ENCODE data around the gene ANKRD55.
"Not testable (repeated sequence)": the region's sequence is repeated elsewhere in the genome, so short reads cannot be mapped to it uniquely, and the experiment has no call there.

Gene ANKRD55

DNA sequence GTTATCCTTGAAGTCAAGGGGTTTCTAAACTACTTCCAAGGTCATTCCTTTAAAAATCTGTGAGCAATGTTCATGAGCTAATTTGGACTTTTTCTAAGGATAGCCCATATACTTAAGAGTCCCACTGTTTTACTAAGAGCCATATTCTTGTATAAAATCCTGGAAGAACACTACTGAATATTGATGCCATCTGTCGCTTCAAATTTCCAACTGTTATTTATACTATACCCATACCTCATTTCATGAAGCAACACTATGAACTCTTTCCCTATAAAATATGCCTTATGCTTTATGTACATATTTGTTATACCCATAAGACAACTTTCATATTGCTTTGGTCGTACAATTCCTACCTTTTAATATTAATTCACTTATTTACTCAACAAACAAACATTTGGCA is 12.4 kb upstream of the ANKRD55 start:
- H3K4me3 ChIP-seq (ENCODE audit: low read depth, low read length): no peak overlapping the region
- TF ChIP-seq, protein P1, sequence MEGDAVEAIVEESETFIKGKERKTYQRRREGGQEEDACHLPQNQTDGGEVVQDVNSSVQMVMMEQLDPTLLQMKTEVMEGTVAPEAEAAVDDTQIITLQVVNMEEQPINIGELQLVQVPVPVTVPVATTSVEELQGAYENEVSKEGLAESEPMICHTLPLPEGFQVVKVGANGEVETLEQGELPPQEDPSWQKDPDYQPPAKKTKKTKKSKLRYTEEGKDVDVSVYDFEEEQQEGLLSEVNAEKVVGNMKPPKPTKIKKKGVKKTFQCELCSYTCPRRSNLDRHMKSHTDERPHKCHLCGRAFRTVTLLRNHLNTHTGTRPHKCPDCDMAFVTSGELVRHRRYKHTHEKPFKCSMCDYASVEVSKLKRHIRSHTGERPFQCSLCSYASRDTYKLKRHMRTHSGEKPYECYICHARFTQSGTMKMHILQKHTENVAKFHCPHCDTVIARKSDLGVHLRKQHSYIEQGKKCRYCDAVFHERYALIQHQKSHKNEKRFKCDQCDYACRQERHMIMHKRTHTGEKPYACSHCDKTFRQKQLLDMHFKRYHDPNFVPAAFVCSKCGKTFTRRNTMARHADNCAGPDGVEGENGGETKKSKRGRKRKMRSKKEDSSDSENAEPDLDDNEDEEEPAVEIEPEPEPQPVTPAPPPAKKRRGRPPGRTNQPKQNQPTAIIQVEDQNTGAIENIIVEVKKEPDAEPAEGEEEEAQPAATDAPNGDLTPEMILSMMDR (IDR thresholded peaks at IDR 0.05; ENCODE audit: low read depth, low read length, missing control alignments): no peak
- DNase-seq (ENCODE audit: low read depth): no peak

DNA sequence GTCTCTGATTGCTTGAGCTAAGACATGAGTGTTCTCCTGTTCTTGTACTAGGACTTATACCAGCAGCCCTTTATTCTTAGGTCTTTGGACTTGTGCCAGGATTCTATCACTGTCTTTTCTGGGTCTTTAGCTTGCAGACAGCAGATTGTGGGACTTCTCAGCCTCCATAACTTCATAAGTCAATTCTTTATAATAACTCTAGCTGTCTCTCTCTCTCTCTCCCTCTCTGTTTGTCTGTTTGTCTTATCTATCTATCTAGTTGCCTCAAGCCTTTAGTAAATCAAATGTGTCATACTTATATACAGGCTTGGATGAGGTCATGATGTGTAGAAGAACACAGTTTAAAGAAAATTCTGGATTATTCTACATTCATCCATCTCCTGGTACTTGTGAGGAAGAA is 11.5 kb upstream of the ANKRD55 start:
- TF ChIP-seq, protein P1 (IDR thresholded peaks at IDR 0.05; ENCODE audit: low read depth, low read length, missing control alignments): no peak
- DNase-seq (ENCODE audit: low read depth): no peak
- no peak overlapping the region for H3K4me3 ChIP-seq (ENCODE audit: low read depth, low read length)

DNA sequence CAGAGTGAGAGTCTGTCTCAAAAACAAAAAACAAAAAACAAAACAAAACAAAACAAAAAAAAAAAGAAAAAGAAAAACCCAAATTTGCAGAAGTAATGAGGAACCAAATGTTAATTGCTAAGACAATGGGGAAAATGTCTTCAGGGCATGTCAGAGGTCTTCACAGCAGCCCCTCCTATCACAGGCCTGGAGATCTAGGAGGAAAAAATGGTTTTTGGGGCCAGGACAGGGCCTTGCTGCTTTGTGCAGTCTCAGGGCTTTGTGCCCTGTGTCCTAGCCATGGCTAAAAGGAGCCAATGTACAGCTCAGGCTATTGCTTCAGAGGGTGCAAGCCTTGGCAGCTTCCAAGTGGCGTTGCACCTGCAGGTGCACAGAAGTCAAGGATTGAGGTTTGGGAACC is 9.1 kb upstream of the ANKRD55 start:
- not testable (repeated sequence) for DNase-seq (ENCODE audit: low read depth); H3K4me3 ChIP-seq (ENCODE audit: low read depth, low read length)

DNA sequence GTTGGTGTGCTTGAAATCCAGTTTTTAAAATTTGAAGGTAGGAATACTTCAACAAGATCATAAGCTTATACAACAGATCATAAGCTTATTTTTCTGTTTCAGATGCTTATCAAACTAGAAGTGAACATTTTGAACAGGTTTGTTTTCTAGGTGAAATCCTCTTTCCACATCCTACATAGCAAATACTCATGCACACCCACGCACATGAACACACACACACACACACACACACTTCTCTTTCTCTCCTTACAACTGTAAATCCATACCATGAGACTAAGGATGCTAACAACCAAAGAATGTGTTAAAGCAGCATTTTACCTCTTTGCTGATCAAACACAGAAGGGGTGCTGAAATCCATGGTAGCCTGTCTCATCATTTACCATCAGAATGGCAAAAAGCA is 592 bp downstream of the ANKRD55 start:
- DNase-seq (ENCODE audit: low read depth): no peak
- TF ChIP-seq, protein P1 (IDR thresholded peaks at IDR 0.05; ENCODE audit: low read depth, low read length, missing control alignments): no peak
- no peak overlapping the region for H3K4me3 ChIP-seq (ENCODE audit: low read depth, low read length)

DNA sequence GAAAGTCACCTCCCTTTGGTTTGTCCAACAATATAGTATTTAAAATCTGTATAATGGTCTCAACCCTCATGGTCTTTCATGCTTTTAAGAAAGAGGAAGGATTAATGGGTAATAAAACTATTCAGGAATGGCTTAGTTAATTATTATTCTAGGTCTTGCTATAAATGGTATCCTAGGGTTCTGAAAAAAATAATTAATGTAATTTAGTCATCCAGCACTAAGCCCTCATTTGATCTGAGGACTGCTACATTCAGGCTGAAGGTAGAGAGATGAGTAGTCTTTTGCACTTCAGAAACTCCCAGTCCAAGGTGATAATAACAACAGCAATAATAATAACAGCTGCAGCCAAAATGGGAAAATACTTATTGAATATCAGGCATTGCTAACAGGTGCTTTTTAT is 2.6 kb downstream of the ANKRD55 start:
- DNase-seq (ENCODE audit: low read depth): no peak
- H3K4me3 ChIP-seq (ENCODE audit: low read depth, low read length): no peak overlapping the region
- TF ChIP-seq, protein P1 (IDR thresholded peaks at IDR 0.05; ENCODE audit: low read depth, low read length, missing control alignments): no peak

DNA sequence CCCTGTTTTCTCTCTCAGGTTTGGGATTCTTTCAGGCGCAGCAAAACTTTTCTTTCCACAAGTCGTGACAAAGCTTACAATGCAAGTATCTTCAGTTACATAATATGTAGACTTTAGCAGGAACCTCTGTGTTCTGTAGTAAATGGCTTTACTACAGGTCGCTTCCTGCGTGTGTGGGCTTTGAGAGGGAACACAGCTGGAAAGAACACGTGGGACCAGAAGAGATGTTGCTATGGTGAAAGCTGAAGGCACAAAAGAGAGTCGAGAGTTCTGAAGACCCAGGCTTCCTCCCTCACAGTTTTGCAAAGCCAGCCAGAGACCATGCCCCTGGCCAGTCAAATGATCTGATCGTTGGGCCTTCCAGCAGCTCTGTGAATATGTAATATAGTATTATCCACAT is 4.0 kb downstream of the ANKRD55 start:
- H3K4me3 ChIP-seq (ENCODE audit: low read depth, low read length): no peak overlapping the region
- DNase-seq (ENCODE audit: low read depth): no peak
- TF ChIP-seq, protein P1 (IDR thresholded peaks at IDR 0.05; ENCODE audit: low read depth, low read length, missing control alignments): no peak

DNA sequence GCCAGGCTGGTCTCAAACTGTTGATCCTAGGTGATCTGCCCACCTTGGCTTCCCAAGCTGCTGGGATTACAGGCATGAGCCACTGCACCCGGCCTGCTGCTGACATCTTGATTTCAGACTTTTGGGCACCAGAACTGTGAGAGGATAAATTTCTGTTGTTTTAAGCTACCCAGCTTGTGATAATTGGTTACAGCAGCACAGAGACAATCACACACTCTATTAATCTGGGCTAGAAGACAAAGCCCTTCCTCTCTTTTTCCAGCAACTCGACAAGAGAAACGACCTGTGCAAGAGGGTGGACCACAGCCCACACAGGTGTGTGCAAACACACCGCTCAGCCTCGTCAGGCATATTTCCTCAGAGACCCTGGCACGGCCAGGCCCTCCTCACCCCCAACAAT is 4.5 kb downstream of the ANKRD55 start:
- no peak for DNase-seq (ENCODE audit: low read depth)
- TF ChIP-seq, protein P1 (IDR thresholded peaks at IDR 0.05; ENCODE audit: low read depth, low read length, missing control alignments): no peak
- no peak overlapping the region for H3K4me3 ChIP-seq (ENCODE audit: low read depth, low read length)

DNA sequence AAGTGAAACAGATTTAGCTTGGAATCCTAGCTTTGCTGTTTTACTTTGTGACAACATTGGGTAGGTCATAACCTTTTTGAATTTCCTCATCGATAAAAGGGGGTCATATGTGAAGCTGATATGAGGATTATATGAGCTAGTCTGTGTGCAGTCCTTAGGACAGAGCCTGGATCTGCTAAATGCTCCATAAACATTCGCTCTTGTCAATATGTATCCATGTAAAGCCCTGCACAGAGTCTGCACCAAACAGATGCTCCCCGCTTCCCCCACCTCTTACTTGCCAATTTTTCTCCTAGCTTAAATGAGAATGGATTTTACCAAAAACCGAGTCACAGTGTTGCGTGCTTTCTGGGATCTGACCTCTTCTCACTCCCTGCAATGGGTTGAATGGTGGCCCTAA is 5.4 kb downstream of the ANKRD55 start:
- TF ChIP-seq, protein P1 (IDR thresholded peaks at IDR 0.05; ENCODE audit: low read depth, low read length, missing control alignments): no peak
- H3K4me3 ChIP-seq (ENCODE audit: low read depth, low read length): no peak overlapping the region
- no peak for DNase-seq (ENCODE audit: low read depth)

DNA sequence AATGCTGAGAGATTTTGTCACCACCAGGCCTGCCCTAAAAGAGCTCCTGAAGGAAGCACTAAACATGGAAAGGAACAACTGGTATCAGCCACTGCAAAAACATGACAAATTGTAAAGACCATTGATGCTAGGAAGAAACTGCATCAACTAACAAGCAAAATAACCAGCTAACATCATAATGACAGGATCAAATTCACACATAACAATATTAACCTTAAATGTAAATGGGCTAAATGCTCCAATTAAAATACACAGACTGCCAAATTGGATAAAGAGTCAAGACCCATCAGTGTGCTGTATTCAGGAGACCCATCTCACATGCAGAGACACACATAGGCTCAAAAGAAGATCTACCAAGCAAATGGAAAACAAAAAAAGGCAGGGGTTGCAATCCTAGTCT is 9.8 kb downstream of the ANKRD55 start:
- H3K4me3 ChIP-seq (ENCODE audit: low read depth, low read length); DNase-seq (ENCODE audit: low read depth): not testable (repeated sequence)

DNA sequence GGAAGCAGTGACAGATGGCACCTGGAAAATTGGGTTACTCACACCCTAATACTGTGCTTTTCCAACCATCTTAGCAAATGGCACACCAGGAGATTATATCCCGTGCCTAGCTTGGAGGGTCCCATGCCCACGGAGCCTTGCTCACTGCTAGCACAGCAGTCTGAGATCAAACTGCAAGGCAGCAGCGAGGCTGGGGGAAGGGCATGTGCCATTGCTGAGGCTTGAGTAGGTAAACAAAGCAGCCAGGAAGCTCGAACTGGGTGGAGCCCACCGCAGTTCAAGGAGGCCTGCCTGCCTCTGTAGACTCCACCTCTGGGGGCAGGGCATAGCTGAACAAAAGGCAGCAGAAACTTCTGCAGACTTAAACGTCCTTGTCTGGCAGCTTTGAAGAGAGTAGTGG is 11.5 kb downstream of the ANKRD55 start:
- DNase-seq (ENCODE audit: low read depth); H3K4me3 ChIP-seq (ENCODE audit: low read depth, low read length): not testable (repeated sequence)
